HepG2 (cell line): ENCODE measurements around the gene NXPH4. TPM values are rescaled to one million over a fixed set of nuclear protein-coding genes. Genes with fewer than 3 reads are reported as not detected.

Source experiments
- ATAC-seq: fragments of 200-7000 bp; cut with Tn5 transposase; 3 replicates; pipeline ENCODE4 v1.9.1; 2020; ENCODE audit warnings: mild to moderate bottlenecking, moderate library complexity
- BruUV-seq: library from RNA; stranded (reverse); fragments of 400-500 nt; replicated peaks from 2 replicates; lab custom pipeline; 2021; lab: Mats Ljungman, UMichigan
- CTCF ChIA-PET: fragments of 300-600 bp; formaldehyde crosslinking; extraction: SDS; loops from one replicate; lab custom pipeline; 2021; ENCODE audit warnings: low total read pairs, inconsistent platforms, low intra/inter-chr PET ratio; lab: Yijun Ruan, JAX
- POLR2A ChIA-PET: fragments of 350-600 bp; sonication (Branson Sonifier 250); formaldehyde crosslinking; loops from one replicate; lab custom pipeline; 2020; ENCODE audit warnings: antibody characterized with exemption, inconsistent platforms; lab: Yijun Ruan, JAX
- DNase-seq: peaks from one replicate; pipeline ENCODE4 v3.0.0-alpha.2; 2015; ENCODE audit warnings: low spot score
- FAIRE-seq: peaks from 3 replicates; lab custom pipeline; 2011; peaks lifted over from hg19 to GRCh38; lab: Jason Lieb, UNC
- H2AFZ ChIP-seq: one replicate; pipeline ENCODE4 v1.6.1; 2011; ENCODE audit warnings: low read length, inconsistent platforms
- H3K27ac ChIP-seq: fragments of 300-600 bp; 3 replicates; pipeline ENCODE4 v1.8.0; 2011; ENCODE audit warnings: mixed run types, mild to moderate bottlenecking, mixed read lengths, low read length, inconsistent platforms; ENCODE audit not compliant: insufficient read depth; ENCODE audit errors: extremely low read length
- H3K27me3 ChIP-seq, 2 experiments: fragments of 200-600 bp in 1 of 2; 2 replicates in 1 of 2; 3 replicates in 1 of 2; pipeline versions ENCODE4 v1.6.0 to v1.8.0; 2011; ENCODE audit warnings: low read length in 2 of 2, mild to moderate bottlenecking in 2 of 2, moderate library complexity in 2 of 2, inconsistent platforms in 1 of 2; ENCODE audit not compliant: insufficient read depth in 2 of 2, control insufficient read depth in 1 of 2
- H3K36me3 ChIP-seq, 2 experiments: fragments of 200-600 bp in 1 of 2; replicated peaks in 1 of 2; 2 replicates in 1 of 2; 3 replicates in 1 of 2; pipeline versions ENCODE4 v1.5.1 to v1.8.0; 2011; ENCODE audit warnings: low read length in 2 of 2, inconsistent platforms in 1 of 2; ENCODE audit not compliant: insufficient read depth in 2 of 2, control insufficient read depth in 1 of 2
- H3K4me1 ChIP-seq: 2 replicates; pipeline ENCODE4 v1.5.1; 2012; ENCODE audit warnings: low read length, inconsistent platforms; ENCODE audit not compliant: insufficient read depth
- H3K4me2 ChIP-seq: 2 replicates; pipeline ENCODE4 v1.6.0; 2011; ENCODE audit warnings: low read depth, low read length, inconsistent platforms
- H3K4me3 ChIP-seq, 3 experiments: fragments of 200-600 bp in 1 of 3; sonication (generic), shearing (Covaris generic) in 1 of 3; replicated peaks in 1 of 3; 2 replicates each; pipeline ENCODE4 v1.5.1; 2011 to 2016; ENCODE audit warnings: low read length in 3 of 3, inconsistent platforms in 2 of 3, low read depth in 2 of 3, mild to moderate bottlenecking in 2 of 3, control low read depth in 1 of 3, mixed read lengths in 1 of 3; ENCODE audit not compliant: insufficient read depth in 1 of 3
- H3K79me2 ChIP-seq: one replicate; pipeline ENCODE4 v1.6.1; 2011; ENCODE audit warnings: low read length, inconsistent platforms; ENCODE audit not compliant: insufficient read depth
- H3K9ac ChIP-seq: 2 replicates; pipeline ENCODE4 v1.6.0; 2011; ENCODE audit warnings: mild to moderate bottlenecking, low read depth, low read length, inconsistent platforms; ENCODE audit not compliant: insufficient read depth
- H3K9me3 ChIP-seq: 2 replicates; pipeline ENCODE4 v1.5.1; 2012; ENCODE audit warnings: mild to moderate bottlenecking, low read length
- H4K20me1 ChIP-seq: 2 replicates; pipeline ENCODE4 v1.6.0; 2011; ENCODE audit warnings: inconsistent platforms, mild to moderate bottlenecking, low read length, moderate library complexity; ENCODE audit not compliant: insufficient read depth
- BHLHE40 ChIP-seq: IDR thresholded peaks from 2 replicates; pipeline ENCODE4 v1.6.1; 2011; ENCODE audit warnings: low read length, improper control_type of control experiment
- GATAD2A ChIP-seq: IDR thresholded peaks from 2 replicates; pipeline ENCODE4 v1.6.1; 2016
- HMG20A ChIP-seq: IDR thresholded peaks from 2 replicates; pipeline ENCODE4 v1.6.1; 2016; ENCODE audit warnings: borderline replicate concordance
- HNF4A ChIP-seq: sonication (generic); formaldehyde crosslinking; IDR thresholded peaks from 2 replicates; pipeline ENCODE4 v1.4.0; 2020; ENCODE audit warnings: missing genetic modification reagents
- NONO ChIP-seq, 2 experiments: fragments of 450-650 bp in 1 of 2; sonication (generic) in 1 of 2; formaldehyde crosslinking in 1 of 2; IDR thresholded peaks in 1 of 2; conservative IDR thresholded peaks in 1 of 2; 2 replicates each; pipeline versions ENCODE4 v1.6.1 to v1.8.0; 2017 to 2022; ENCODE audit warnings: mild to moderate bottlenecking in 1 of 2, missing genetic modification reagents in 1 of 2, moderate library complexity in 1 of 2
- SMAD9 ChIP-seq: sonication (generic); formaldehyde crosslinking; IDR thresholded peaks from 2 replicates; pipeline ENCODE4 v1.5.1; 2020; ENCODE audit warnings: mild to moderate bottlenecking, missing genetic modification reagents
- ZFAT ChIP-seq: sonication (generic); formaldehyde crosslinking; conservative IDR thresholded peaks from 2 replicates; pipeline ENCODE4 v1.8.1; 2023; ENCODE audit warnings: missing genetic modification reagents, inconsistent platforms
- ZNF333 ChIP-seq: sonication (generic); formaldehyde crosslinking; IDR thresholded peaks from 2 replicates; pipeline ENCODE4 v1.4.0; 2020; ENCODE audit warnings: mild to moderate bottlenecking, missing genetic modification reagents, borderline replicate concordance
- ZNF766 ChIP-seq: sonication (generic); formaldehyde crosslinking; IDR thresholded peaks from 2 replicates; pipeline ENCODE4 v1.5.0; 2020; ENCODE audit warnings: missing genetic modification reagents, borderline replicate concordance
- ZSCAN20 ChIP-seq: sonication (generic); formaldehyde crosslinking; IDR thresholded peaks from 2 replicates; pipeline ENCODE4 v1.4.0; 2020; ENCODE audit warnings: missing genetic modification reagents, mild to moderate bottlenecking, borderline replicate concordance
- WGBS: methylation state at CpG from one replicate; pipeline ENCODE4 v1.1.6; 2017; ENCODE audit warnings: low lambda C conversion rate; 5-methylcytosine and 5-hydroxymethylcytosine counted together
- in situ Hi-C: cut with HindIII; loops from 2 replicates; pipeline ENCODE4 v1.10.0; 2017; ENCODE audit warnings: low pct_unique_long_range_greater_than_20kb; ENCODE audit not compliant: extremely low pct_ligation_motif_present
- intact Hi-C: fragments of 100-400 bp; cut with micrococcal nuclease; formaldehyde crosslinking; loops from one replicate; pipeline ENCODE4 v1.10.0; 2022; ENCODE audit not compliant: unreplicated experiment
- polyA plus RNA-seq, 8 experiments: library from polyadenylated mRNA; depleted of rRNA in 3 of 8; stranded (reverse) in 7 of 8; unstranded in 1 of 8; fragments of >200 nt; fragmentation: Illumina TruSeq in 4 of 8; extraction: Trizol in 4 of 8; gene quantifications; 2 replicates each; pipeline versions ENCODE4 v1.2.1 to v1.2.3, GENCODE V29; 2011 to 2016; ENCODE audit warnings: low read depth in 4 of 8, missing spikeins in 1 of 8, mixed read lengths in 1 of 8; ENCODE audit not compliant: insufficient read depth in 1 of 8
- total RNA-seq, 5 experiments: library from RNA; depleted of rRNA; stranded (reverse); fragments of >200 nt; fragmentation: Illumina TruSeq; extraction: Trizol; gene quantifications; 2 replicates each; pipeline ENCODE4 v1.2.3, GENCODE V29; 2016; ENCODE audit warnings: low read depth in 1 of 5
- TF ChIP-seq, protein P1 (sequence below): sonication (generic); formaldehyde crosslinking; IDR thresholded peaks from 2 replicates; pipeline ENCODE4 v1.4.0; 2020; ENCODE audit warnings: missing genetic modification reagents
- TF ChIP-seq, protein P2 (sequence below): sonication (generic); formaldehyde crosslinking; IDR thresholded peaks from 2 replicates; pipeline ENCODE4 v1.4.0; 2020; ENCODE audit warnings: missing genetic modification reagents, borderline replicate concordance

NXPH4 gene
- total and polyA plus RNA-seq, 2 of the 13 experiments (the other 11 are each of a cell fraction or from before 2014, with no cell fraction given) = 0.13 TPM; not detected in 1

GRCh38 chr12:57178213-57178612, 38.4 kb upstream of the NXPH4 start:
- DNase-seq (no peak), ATAC-seq (no peak), FAIRE-seq (no peak)
- Histone ChIP-seq H3K4me1 (no peaks in the 10 kb centered on the region), H3K4me2 (no peak overlapping the region), H3K36me3 (peaks cover 54 to 86% of the 10 kb centered on the region in 2 experiments), H3K4me3 (no peak overlapping the region), H3K27ac (no peak overlapping the region), H3K79me2 (no peaks in the 10 kb centered on the region), H3K9me3 (no peaks in the 10 kb centered on the region), H4K20me1 (no peaks in the 10 kb centered on the region; the same call in 1 of the 2 replicates), H3K27me3 (no peaks in the 10 kb centered on the region), H2AFZ (no peak overlapping the region), H3K9ac (no peak overlapping the region)
- 100% methylated on average over 3 of the region's 14 CpGs for WGBS
- BruUV-seq = no TSS peak
- in situ Hi-C loops = loop anchor here (5.0 kb wide), 1 partner anchor 46 kb away; no protein-coding TSS in a partner anchor
- CTCF ChIA-PET = no interaction called here
- intact Hi-C loops = no loop called here
- POLR2A ChIA-PET = no interaction called here
- TF ChIP-seq HNF4A (CRISPR knock-in tag) (no peak), GATAD2A (CRISPR knock-in tag) (no peak), ZSCAN20 (CRISPR knock-in tag) (no peak), ZNF333 (no peak), BHLHE40 (no peak), SMAD9 (CRISPR knock-in tag) (no peak), ZNF766 (no peak), HMG20A (no peak), NONO (IDR thresholded peaks at IDR 0.05) (no peak), NONO (CRISPR knock-in tag; conservative IDR thresholded peaks at IDR 0.05) (no peak), ZFAT (no peak)
- TF ChIP-seq, protein P1, sequence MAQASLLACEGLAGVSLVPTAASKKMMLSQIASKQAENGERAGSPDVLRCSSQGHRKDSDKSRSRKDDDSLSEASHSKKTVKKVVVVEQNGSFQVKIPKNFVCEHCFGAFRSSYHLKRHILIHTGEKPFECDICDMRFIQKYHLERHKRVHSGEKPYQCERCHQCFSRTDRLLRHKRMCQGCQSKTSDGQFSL (CRISPR knock-in tag) = no peak
- TF ChIP-seq, protein P2, sequence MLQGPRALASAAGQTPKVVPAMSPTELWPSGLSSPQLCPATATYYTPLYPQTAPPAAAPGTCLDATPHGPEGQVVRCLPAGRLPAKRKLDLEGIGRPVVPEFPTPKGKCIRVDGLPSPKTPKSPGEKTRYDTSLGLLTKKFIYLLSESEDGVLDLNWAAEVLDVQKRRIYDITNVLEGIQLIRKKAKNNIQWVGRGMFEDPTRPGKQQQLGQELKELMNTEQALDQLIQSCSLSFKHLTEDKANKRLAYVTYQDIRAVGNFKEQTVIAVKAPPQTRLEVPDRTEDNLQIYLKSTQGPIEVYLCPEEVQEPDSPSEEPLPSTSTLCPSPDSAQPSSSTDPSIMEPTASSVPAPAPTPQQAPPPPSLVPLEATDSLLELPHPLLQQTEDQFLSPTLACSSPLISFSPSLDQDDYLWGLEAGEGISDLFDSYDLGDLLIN (CRISPR knock-in tag) = no peak
